MM.1S (cell line): ENCODE results near the gene GATA5.

ENCODE experiments used
- DNase-seq: peaks from one replicate; pipeline ENCODE4 v3.0.0-alpha.2; 2015
- H2AFZ ChIP-seq: fragments of 300-600 bp; sonication (generic); 2 replicates; pipeline ENCODE4 v1.6.0; 2016; ENCODE audit warnings: antibody characterized with exemption, low read length
- H3F3A ChIP-seq: fragments of 300-600 bp; sonication (generic); 2 replicates; pipeline ENCODE4 v1.6.1; 2016; ENCODE audit warnings: mild to moderate bottlenecking, antibody characterized with exemption, low read length, moderate library complexity, mixed read lengths; ENCODE audit not compliant: insufficient read depth
- H3K27ac ChIP-seq: fragments of 300-600 bp; sonication (generic); 2 replicates; pipeline ENCODE4 v1.5.1; 2016; ENCODE audit warnings: mild to moderate bottlenecking, low read length
- H3K27me3 ChIP-seq: fragments of 300-600 bp; sonication (generic); replicated peaks from 2 replicates; pipeline ENCODE4 v1.6.0; 2016; ENCODE audit warnings: low read length; ENCODE audit not compliant: insufficient read depth
- H3K36me3 ChIP-seq: fragments of 300-600 bp; sonication (generic); replicated peaks from 2 replicates; pipeline ENCODE4 v1.6.1; 2016; ENCODE audit warnings: mild to moderate bottlenecking, low read length, mixed read lengths; ENCODE audit not compliant: insufficient read depth
- H3K4me1 ChIP-seq: fragments of 300-600 bp; sonication (generic); 2 replicates; pipeline ENCODE4 v1.6.1; 2016; ENCODE audit warnings: low read length, mixed read lengths
- H3K4me2 ChIP-seq: fragments of 300-600 bp; sonication (generic); 2 replicates; pipeline ENCODE4 v1.6.0; 2016; ENCODE audit warnings: low read depth, low read length
- H3K4me3 ChIP-seq: fragments of 300-600 bp; sonication (generic); 2 replicates; pipeline ENCODE4 v1.5.1; 2016; ENCODE audit warnings: low read length, mixed read lengths
- H3K79me2 ChIP-seq: fragments of 300-600 bp; sonication (generic); 2 replicates; pipeline ENCODE4 v1.6.1; 2016; ENCODE audit warnings: mixed run types, low read length, mixed read lengths
- H3K9ac ChIP-seq: fragments of 300-600 bp; sonication (generic); 2 replicates; pipeline ENCODE4 v1.6.1; 2016; ENCODE audit warnings: low read length, mixed read lengths
- H3K9me2 ChIP-seq: fragments of 300-600 bp; sonication (generic); replicated peaks from 2 replicates; pipeline ENCODE4 v1.6.1; 2016; ENCODE audit warnings: mild to moderate bottlenecking, low read length, mixed read lengths; ENCODE audit not compliant: insufficient read depth
- H3K9me3 ChIP-seq: fragments of 300-600 bp; sonication (generic); replicated peaks from 2 replicates; pipeline ENCODE4 v1.6.1; 2016; ENCODE audit warnings: mild to moderate bottlenecking, low read length, mixed read lengths; ENCODE audit not compliant: insufficient read depth
- H4K20me1 ChIP-seq: fragments of 300-600 bp; sonication (generic); 2 replicates; pipeline ENCODE4 v1.6.1; 2016; ENCODE audit warnings: mild to moderate bottlenecking, low read length, moderate library complexity, mixed read lengths; ENCODE audit not compliant: insufficient read depth
- EZH2 ChIP-seq: fragments of 300-600 bp; sonication (generic); optimal IDR thresholded peaks from 2 replicates; pipeline ENCODE3; 2017; ENCODE audit warnings: low read depth, mild to moderate bottlenecking, antibody characterized with exemption, low read length, mixed read lengths
- EZH2phosphoT487 ChIP-seq: fragments of 300-600 bp; sonication (generic); IDR thresholded peaks from 2 replicates; pipeline ENCODE4 v1.6.1; 2018; ENCODE audit warnings: antibody characterized with exemption, low read length
- TF ChIP-seq, protein P1 (sequence below): fragments of 300-600 bp; sonication (generic); IDR thresholded peaks from 2 replicates; pipeline ENCODE4 v1.5.1; 2016; ENCODE audit warnings: antibody characterized with exemption, low read length, mixed read lengths

Gene GATA5

DNA sequence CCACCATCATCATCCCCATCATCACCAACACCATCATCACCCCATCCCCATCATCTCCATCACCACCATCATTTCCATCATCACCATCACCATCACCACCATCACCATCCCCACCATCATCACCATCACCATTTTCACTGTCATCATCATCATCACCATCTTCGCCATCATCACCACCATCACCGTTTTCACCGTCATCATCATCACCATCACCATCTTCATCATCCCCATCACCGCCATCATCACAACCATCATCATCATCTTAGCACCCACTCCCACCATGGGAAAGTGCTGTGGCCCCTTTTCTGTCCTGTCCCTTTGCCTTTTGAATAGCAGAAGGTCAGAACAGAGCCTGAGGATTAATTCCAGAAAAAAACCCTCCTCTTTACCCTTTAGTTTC, 28.5 kb upstream of the GATA5 start:
- no peak for DNase-seq
- Histone ChIP-seq H3K27ac (no peak overlapping the region), H3K4me1 (no peaks in the 10 kb centered on the region), H3K36me3 (no peaks in the 10 kb centered on the region), H3K9ac (no peak overlapping the region), H3K4me2 (no peak overlapping the region), H3K4me3 (no peak overlapping the region), H4K20me1 (no peaks in the 10 kb centered on the region), H3K9me2 (no peaks in the 10 kb centered on the region), H3K79me2 (no peaks in the 10 kb centered on the region), H3F3A (no peaks in the 10 kb centered on the region), H2AFZ (no peak overlapping the region), H3K9me3 (no peaks in the 10 kb centered on the region), H3K27me3 (peaks cover 72% of the 10 kb centered on the region)
- no peak for TF ChIP-seq EZH2phosphoT487
- TF ChIP-seq EZH2, result no peak
- TF ChIP-seq, protein P1, sequence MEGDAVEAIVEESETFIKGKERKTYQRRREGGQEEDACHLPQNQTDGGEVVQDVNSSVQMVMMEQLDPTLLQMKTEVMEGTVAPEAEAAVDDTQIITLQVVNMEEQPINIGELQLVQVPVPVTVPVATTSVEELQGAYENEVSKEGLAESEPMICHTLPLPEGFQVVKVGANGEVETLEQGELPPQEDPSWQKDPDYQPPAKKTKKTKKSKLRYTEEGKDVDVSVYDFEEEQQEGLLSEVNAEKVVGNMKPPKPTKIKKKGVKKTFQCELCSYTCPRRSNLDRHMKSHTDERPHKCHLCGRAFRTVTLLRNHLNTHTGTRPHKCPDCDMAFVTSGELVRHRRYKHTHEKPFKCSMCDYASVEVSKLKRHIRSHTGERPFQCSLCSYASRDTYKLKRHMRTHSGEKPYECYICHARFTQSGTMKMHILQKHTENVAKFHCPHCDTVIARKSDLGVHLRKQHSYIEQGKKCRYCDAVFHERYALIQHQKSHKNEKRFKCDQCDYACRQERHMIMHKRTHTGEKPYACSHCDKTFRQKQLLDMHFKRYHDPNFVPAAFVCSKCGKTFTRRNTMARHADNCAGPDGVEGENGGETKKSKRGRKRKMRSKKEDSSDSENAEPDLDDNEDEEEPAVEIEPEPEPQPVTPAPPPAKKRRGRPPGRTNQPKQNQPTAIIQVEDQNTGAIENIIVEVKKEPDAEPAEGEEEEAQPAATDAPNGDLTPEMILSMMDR, result no peak

DNA sequence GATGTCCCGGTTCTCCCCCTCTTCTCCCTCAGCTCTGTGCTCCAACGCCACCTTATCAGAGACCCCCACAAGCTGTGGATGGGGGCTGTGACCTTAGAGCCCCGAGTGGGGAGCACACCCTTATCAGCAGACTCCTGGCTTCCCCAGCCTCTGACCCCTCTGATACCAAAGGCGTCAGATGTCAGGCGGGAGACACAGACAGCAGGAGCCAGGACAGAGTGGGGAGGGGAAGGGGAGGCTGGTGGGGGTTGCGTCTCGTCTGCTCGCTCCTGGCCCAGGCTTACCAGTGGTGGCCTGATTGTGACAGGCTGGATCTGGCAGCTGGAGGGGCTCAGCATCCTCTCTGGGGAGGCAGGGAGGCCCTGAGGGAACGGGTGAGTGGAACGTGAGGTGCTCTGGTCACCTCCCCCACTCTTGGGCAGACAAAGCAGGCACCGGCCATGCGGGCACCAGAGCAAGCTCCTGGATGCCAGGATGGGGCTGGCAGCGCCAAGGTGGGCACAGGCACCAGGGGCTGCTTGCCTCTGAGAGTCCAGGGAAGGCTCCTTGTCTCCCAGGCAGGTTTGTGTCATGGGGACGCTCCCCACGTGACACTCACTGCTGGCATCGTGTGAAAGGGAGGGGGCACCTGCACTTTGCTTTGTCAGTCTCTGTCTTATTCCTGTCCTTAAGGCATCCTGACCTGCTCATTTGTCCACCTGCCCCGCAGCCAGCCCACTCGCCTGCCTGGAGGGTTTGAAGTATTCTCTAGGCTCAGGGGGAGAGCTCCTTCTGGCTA, 27.8 kb upstream of the GATA5 start:
- no peak for TF ChIP-seq EZH2phosphoT487
- TF ChIP-seq EZH2, result no peak
- TF ChIP-seq, protein P1, result no peak
- H3K4me1 ChIP-seq, result no peaks in the 10 kb centered on the region
- H3K79me2 ChIP-seq, result no peaks in the 10 kb centered on the region
- no peak for DNase-seq
- no peak overlapping the region for H3K9ac ChIP-seq
- H3K9me3 ChIP-seq, result no peaks in the 10 kb centered on the region
- H4K20me1 ChIP-seq, result no peaks in the 10 kb centered on the region
- H3K4me2 ChIP-seq, result no peak overlapping the region
- no peak overlapping the region for H2AFZ ChIP-seq
- no peaks in the 10 kb centered on the region for H3K9me2 ChIP-seq
- no peaks in the 10 kb centered on the region for H3F3A ChIP-seq
- H3K36me3 ChIP-seq, result no peaks in the 10 kb centered on the region
- no peak overlapping the region for H3K4me3 ChIP-seq
- H3K27ac ChIP-seq, result no peak overlapping the region
- H3K27me3 ChIP-seq, result peaks cover 76% of the 10 kb centered on the region

DNA sequence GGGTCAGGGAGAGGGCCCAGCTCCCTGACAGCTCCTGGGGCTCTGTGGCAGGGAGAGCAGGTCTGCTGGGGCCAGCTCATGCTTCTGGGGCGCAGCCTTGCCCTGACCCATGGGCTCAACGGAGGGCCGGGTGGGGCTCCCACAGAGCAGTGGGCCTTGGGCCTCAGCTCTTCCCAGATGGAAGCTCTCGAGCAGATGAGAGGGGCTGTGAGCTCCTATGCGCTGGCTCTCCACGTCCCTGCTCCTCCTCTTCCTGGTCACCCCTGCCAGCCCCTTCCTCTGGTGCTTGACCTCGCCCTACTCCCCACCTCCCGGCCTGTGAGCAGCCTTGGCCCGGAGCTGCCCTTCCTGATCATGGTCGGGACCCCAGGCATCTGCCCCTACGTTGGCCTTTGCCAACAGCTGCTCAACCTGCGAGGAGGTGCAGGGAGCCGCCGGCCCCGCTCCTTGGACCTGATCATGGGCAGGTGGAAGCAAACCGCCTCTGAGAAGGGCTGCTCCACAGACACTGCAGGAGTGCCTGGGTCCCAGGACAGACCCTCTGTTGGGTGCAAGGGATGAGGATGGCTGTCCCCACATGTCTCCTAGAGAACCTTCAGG, 26.8 kb upstream of the GATA5 start:
- Histone ChIP-seq H3K27me3 (peaks cover 76% of the 10 kb centered on the region), H3K27ac (no peak overlapping the region), H3K4me2 (no peak overlapping the region), H3F3A (no peaks in the 10 kb centered on the region), H3K36me3 (no peaks in the 10 kb centered on the region), H3K9me3 (no peaks in the 10 kb centered on the region), H3K4me3 (no peak overlapping the region), H3K9ac (no peak overlapping the region), H3K9me2 (no peaks in the 10 kb centered on the region), H2AFZ (no peak overlapping the region), H3K4me1 (no peaks in the 10 kb centered on the region), H3K79me2 (no peaks in the 10 kb centered on the region), H4K20me1 (no peaks in the 10 kb centered on the region)
- DNase-seq, result no peak
- no peak for TF ChIP-seq EZH2
- TF ChIP-seq EZH2phosphoT487, result no peak
- TF ChIP-seq, protein P1, result no peak
